Smooth muscle cell of the umbilical artery (primary cell): Measurements from ENCODE around the gene PLBD2. TPM values are rescaled to one million over a fixed set of nuclear protein-coding genes. Genes with fewer than 3 reads are reported as not detected.

Experiments used
- total RNA-seq: library from RNA; depleted of rRNA; stranded (reverse); fragments of >200 nt; gene quantifications from 2 replicates; pipeline ENCODE4 v1.2.3, GENCODE V29; 2014

Gene PLBD2, protein sequence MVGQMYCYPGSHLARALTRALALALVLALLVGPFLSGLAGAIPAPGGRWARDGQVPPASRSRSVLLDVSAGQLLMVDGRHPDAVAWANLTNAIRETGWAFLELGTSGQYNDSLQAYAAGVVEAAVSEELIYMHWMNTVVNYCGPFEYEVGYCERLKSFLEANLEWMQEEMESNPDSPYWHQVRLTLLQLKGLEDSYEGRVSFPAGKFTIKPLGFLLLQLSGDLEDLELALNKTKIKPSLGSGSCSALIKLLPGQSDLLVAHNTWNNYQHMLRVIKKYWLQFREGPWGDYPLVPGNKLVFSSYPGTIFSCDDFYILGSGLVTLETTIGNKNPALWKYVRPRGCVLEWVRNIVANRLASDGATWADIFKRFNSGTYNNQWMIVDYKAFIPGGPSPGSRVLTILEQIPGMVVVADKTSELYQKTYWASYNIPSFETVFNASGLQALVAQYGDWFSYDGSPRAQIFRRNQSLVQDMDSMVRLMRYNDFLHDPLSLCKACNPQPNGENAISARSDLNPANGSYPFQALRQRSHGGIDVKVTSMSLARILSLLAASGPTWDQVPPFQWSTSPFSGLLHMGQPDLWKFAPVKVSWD
- 74.8 and 83.7 TPM in 2 replicates for total RNA-seq

DNA sequence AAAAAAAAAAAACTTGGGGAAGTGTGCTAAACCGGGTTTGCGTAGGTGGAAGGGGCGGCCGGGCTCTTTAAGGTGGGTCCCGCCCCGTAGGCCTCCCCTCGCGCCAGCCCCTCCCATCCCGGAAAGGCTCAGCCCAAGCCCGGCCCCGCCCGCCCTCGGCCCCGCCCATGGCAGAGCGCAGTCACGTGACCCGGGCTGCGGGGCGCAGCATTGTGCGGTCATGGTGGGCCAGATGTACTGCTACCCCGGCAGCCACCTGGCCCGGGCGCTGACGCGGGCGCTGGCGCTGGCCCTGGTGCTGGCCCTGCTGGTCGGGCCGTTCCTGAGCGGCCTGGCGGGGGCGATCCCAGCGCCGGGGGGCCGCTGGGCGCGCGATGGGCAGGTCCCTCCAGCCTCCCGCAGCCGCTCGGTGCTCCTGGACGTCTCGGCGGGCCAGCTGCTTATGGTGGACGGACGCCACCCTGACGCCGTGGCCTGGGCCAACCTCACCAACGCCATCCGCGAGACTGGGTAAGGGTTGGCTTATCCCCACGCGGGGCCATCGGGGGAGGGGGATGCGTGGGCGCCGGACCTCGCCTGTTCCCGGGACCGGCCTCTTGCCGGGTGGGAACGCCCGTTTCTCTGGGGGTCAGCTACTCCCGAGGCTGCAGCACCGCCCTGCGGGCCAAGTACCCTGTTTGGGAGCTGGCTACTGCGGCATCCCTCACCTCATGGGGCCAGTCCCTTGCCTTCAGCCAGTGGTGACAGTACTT lies at the start of gene PLBD2:
PLBD2 (plus strand) TSS at position 207 of the 752 bp plus-strand sequence; CDS start at position 221, 14 bp downstream.

DNA sequence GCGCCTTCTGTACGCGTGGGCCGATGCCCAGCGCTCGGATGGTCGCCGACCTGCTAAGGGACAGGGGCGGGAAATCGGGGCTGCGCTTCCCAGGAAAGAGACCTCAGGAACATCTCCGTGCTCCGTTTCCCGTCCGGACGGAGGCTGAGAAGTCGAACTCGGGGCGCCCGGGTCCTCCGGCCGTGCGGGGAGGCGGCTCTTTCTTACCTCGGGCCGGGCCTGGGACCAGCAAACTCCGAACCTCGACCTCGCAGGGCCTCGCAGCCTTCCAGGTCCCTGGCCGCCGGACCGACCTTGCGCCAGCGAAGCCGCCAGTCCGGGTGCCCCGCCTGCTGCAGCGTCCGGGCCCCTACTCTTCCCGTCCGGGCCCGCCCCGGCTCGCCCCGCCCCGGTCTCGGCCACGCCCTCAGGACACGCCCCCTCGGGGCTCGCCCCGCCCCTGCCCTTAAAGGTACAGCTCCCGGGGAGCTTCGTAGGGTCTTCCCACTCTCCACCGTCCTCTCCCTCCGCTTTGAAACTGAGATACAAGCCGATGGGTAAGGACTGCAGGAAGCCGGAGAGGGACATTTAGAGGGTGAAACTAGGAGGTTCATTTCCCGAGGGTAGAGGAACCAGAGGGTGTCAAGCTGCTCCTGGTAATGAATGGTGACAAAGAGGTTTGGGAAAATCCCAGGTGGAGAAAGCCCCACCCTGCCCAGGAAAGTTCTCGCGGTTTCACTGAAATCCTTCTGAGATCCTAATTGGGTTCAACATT lies 23.4 kb upstream of the PLBD2 start, which contains the start of gene SLC8B1:
SLC8B1 (minus strand) TSS at position 324 of the 754 bp plus-strand sequence. CDS start 2,231 bp downstream, outside the sequence.

DNA sequence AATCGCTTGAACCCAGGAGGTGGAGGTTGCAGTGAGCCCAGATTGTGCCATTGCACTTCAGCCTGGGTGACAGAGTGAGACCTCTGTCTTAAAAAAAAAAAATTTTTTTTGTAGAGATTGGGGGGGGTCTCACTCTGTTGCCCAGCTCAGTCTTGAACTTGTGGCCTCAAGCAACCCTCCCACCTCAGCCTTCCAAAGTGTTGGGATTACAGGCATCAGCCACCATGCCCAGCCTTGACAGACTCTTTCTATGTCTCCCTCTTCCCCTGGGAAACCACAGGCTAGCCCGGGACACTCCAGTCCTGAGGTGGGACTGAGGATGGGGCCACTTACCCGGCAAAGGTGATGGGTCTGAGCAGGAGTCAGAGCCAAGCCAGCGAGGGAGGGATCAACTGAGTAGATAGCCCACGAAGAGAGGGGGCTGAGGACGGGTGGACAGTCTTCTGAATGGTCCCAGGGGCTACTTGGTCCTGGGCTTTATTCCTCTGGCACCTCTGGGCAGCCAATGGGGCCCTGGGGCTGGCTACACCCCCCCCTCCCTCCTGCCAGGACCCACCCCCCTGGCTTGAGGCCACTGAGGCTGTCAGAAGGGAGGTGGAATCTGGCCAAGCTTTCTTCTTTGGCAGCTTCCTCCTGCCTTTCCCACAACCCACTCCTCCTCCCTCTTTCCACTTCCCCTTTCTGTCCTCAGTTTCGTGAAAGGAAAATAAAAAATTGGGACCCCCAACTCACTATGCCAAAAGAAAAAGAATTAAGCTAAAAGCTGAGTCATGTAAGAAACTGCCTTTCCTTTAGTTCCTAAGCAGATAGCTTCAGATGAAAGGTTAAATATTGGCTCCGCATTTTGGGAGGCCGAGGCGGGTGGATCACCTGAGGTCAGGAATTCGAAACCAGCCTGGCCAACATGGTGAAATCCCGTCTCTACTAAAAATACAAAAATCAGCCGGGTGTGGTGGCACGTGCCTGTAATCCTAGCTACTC lies 45.3 kb downstream of the PLBD2 start, which contains the start of gene SDS:
SDS (minus strand) TSS at position 453 of the 981 bp plus-strand sequence. CDS start 4,179 bp downstream, outside the sequence.

DNA sequence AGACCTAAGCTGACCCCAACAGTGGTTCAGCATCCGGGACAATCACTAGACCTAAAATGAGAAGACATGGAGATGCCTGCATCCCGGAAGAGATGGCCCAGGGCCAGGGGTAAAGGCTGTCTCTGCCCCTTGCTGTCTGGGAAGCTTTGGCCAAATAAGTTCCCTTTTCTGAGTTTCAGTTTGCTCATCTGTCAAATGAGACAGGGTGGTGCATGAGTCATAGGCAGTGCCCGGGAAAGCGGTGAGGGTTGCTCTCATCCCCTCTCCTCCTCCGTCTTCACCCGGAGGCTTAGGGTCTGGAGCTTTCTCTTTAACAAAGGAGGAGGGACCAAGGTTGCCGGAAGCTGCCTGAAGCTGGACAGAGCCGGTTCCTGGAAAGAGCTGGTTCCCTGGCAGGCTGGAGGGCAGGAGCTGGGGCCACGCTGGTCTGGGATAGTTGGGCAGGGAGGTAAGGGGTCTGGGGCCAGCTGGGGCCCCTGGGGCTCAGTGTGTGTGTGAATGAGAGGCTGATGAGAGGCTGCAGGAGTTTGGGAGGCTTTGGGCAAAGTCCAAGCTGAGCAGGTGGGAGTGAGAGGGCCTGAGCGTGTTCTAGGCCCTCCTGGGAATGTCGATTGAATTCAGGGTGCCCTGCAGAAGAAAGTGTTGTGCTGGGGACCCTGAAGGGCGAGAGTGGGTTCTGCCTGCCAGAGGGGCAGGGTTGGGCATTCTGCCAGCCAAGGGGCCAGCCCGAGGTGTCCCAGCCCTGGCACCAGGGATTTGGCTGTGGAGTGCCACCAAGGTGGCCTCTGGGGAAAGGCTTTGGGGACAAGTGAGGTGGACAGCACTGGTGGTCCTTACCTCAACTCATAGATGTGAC lies 63.9 kb downstream of the PLBD2 start, which contains the start of gene SDSL:
SDSL (plus strand) TSS at position 351 of the 856 bp plus-strand sequence. CDS start 5,603 bp downstream, outside the sequence.

Other genes with a start within 250 kb of the PLBD2 start
- gene RASAL1, start 222.8 kb upstream of the PLBD2 start, total RNA-seq: not detected in 2 replicates
- gene CFAP73, start 208.9 kb upstream of the PLBD2 start, total RNA-seq: not detected in 2 replicates
- 23.8 and 32.0 TPM in 2 replicates for gene DDX54, start 173.1 kb upstream of the PLBD2 start, total RNA-seq
- gene RITA1, start 172.9 kb upstream of the PLBD2 start, total RNA-seq: 13.7 and 18.5 TPM in 2 replicates
- gene TPCN1, start 137.1 kb upstream of the PLBD2 start, total RNA-seq: 27.9 and 40.6 TPM in 2 replicates
- 11.6 and 12.6 TPM in 2 replicates for gene SLC8B1, start 23.5 kb upstream of the PLBD2 start, total RNA-seq
- not detected in 2 replicates for gene SDS, start 45.3 kb downstream of the PLBD2 start, total RNA-seq
- 7.5 and 9.2 TPM in 2 replicates for gene SDSL, start 63.8 kb downstream of the PLBD2 start, total RNA-seq
- gene LHX5, start 113.3 kb downstream of the PLBD2 start, total RNA-seq: not detected in 2 replicates